ENCODE results near the gene LRCH1.

- TF ChIP-seq ATF3 (IDR thresholded peaks at IDR 0.05; ENCODE audit: borderline replicate concordance, extremely low read depth, low read depth, low read length) (no peak), EP300 (IDR thresholded peaks at IDR 0.05; ENCODE audit: borderline replicate concordance in 1 of 2, control insufficient read depth in 1 of 2, low read depth in 2 of 2, low read length in 2 of 2) (no peak), JUNB (IDR thresholded peaks at IDR 0.05) (no peak), GABPA (IDR thresholded peaks at IDR 0.05; ENCODE audit: low read depth) (no peak), CTCF (IDR thresholded peaks at IDR 0.05 in 2 of 3, conservative IDR thresholded peaks at IDR 0.05 in 1 of 3; ENCODE audit: control insufficient read depth in 2 of 3, extremely low read depth in 1 of 3, insufficient read depth in 1 of 3, low read depth in 3 of 3, low read length in 3 of 3) (no peak), CBFB (IDR thresholded peaks at IDR 0.05; ENCODE audit: low read depth) (no peak), NBN (IDR thresholded peaks at IDR 0.05) (no peak), MXI1 (IDR thresholded peaks at IDR 0.05; ENCODE audit: low read depth, low read length) (no peak), ZBTB33 (IDR thresholded peaks at IDR 0.05) (no peak), CBX3 (IDR thresholded peaks at IDR 0.05; ENCODE audit: borderline replicate concordance, low read depth) (no peak), SUZ12 (IDR thresholded peaks at IDR 0.05; ENCODE audit: unreplicated experiment) (no peak), MEF2B (IDR thresholded peaks at IDR 0.05; ENCODE audit: partially characterized antibody, poor library complexity, severe bottlenecking) (no peak)
These were observed 84.2 kb downstream of the LRCH1 start for GRCh38 chr13:46637213-46637612.

All from GM12878 (cell line).